ACC112 (cell line): ENCODE measurements around the gene PTRH1.

Experiments used
- H2AFZ ChIP-seq: fragments of 200-600 bp; sonication (generic); one replicate; pipeline ENCODE4 v1.6.0; 2017; ENCODE audit warnings: antibody characterized with exemption, low read length; ENCODE audit not compliant: unreplicated experiment
- H3K27ac ChIP-seq: fragments of 200-600 bp; sonication (generic); 2 replicates; pipeline ENCODE4 v1.5.1; 2014; ENCODE audit warnings: low read depth, mild to moderate bottlenecking, antibody characterized with exemption, low read length, moderate library complexity
- H3K27me3 ChIP-seq: fragments of 200-600 bp; sonication (generic); 2 replicates; pipeline ENCODE4 v1.6.1; 2014; ENCODE audit warnings: mild to moderate bottlenecking, antibody characterized with exemption, low read length, moderate library complexity, mixed read lengths; ENCODE audit not compliant: insufficient read depth
- H3K36me3 ChIP-seq: fragments of 200-600 bp; sonication (generic); 2 replicates; pipeline ENCODE4 v1.6.1; 2016; ENCODE audit warnings: mild to moderate bottlenecking, antibody characterized with exemption, low read length, moderate library complexity, mixed read lengths; ENCODE audit not compliant: insufficient read depth
- H3K4me1 ChIP-seq: fragments of 200-600 bp; sonication (generic); one replicate; pipeline ENCODE4 v1.6.1; 2016; ENCODE audit warnings: low read length, mixed read lengths; ENCODE audit not compliant: insufficient read depth, unreplicated experiment, control insufficient read depth
- H3K4me3 ChIP-seq: fragments of 200-600 bp; sonication (generic); 2 replicates; pipeline ENCODE4 v1.5.1; 2014; ENCODE audit warnings: mild to moderate bottlenecking, low read depth, low read length
- H3K79me2 ChIP-seq: fragments of 200-600 bp; sonication (generic); one replicate; pipeline ENCODE4 v1.6.0; 2016; ENCODE audit warnings: low read length; ENCODE audit not compliant: control insufficient read depth, unreplicated experiment, insufficient read depth

PTRH1 gene

DNA sequence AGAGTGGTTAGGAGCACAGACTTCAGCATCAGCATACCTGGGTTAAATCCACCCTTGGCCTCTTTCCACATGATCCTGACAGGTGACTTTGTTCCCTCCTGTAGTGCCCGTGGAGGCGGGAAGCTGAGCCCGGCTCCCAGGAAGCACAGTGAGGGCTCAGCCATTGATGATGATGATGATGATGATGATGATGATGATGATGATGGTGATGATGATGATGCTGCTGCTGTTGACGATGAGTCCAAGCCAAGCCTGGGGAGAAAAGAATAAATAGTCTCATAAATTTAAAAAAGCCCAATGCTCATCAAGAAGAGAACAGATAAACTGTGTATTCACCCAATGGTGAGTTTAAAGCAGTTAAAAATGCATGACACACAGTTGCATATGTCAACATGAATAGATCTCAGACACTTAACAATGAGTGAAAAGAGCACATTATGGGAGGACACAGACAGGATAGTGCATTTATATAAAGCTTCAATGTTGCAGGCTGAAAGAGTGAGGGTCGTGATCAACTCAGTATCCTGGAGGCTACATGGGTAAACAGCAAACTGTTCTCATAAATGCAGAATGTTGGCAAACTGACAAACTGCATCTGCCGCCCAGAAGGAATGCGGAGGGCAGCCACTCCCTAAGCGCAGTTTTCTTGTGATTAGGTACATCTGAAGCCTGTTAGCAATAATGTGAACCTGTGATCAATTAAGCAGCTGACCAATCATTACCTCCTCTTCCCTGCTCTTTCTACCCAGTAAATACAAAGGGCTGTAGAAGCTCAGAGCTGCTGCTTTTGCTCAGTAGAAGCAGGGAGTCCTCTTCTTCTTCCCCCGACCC, 20.4 kb downstream of the PTRH1 start:
- no peaks in the 10 kb centered on the region for H3K79me2 ChIP-seq
- no peaks in the 10 kb centered on the region for H3K27me3 ChIP-seq
- no peak overlapping the region for H3K4me3 ChIP-seq
- H3K4me1 ChIP-seq: peaks cover 6% of the 10 kb centered on the region
- H3K36me3 ChIP-seq: no peaks in the 10 kb centered on the region; the same call in 1 of the 2 replicates
- H3K27ac ChIP-seq: no peak overlapping the region
- H2AFZ ChIP-seq: no peak overlapping the region

DNA sequence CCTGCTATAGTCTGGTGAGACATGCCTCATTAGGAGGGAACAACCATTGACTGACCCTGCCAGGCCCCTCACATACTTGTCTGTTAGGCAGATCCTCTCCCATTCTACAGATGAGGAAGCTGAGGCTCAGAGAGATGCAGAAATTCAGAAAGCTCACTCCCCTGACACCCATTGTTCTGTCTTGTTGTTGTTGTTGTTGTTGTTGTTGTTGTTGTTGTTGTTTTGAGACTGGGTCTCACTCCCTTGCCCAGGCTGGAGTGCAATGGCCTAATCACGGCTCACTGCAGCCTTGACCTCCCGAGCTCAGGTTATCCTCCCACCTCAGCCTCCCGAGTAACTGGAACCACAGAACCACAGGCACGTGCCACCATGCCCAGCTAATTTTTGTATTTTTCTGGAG, 21.8 kb downstream of the PTRH1 start:
- H3K36me3 ChIP-seq: peaks cover 1% of the 10 kb centered on the region
- no peak overlapping the region for H3K4me3 ChIP-seq
- no peaks in the 10 kb centered on the region for H3K27me3 ChIP-seq
- no peaks in the 10 kb centered on the region for H3K79me2 ChIP-seq
- H3K27ac ChIP-seq: no peak overlapping the region
- H2AFZ ChIP-seq: no peak overlapping the region
- H3K4me1 ChIP-seq: peaks cover 6% of the 10 kb centered on the region

DNA sequence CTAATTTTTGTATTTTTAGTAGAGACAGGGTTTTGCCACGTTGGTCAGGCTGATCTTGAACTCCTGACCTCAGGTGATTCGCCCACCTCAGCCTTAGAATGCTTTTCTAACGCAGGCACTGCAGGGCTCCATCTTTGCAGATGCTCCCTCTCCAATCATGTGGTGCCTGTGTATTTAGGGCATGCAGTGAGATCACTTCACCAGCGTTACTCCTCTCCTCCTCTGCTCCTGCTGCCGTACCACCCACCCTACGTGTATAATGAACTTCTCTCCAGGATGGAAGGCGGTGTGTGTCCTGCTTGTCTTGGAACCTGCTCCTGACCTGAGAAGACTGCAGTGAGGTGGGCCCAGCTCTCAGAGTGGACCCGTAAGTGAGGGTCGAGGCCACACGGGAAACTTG, 22.3 kb downstream of the PTRH1 start:
- H3K4me3 ChIP-seq: no peak overlapping the region
- H3K4me1 ChIP-seq: peaks cover 4% of the 10 kb centered on the region
- H3K27ac ChIP-seq: no peak overlapping the region
- H2AFZ ChIP-seq: no peak overlapping the region
- peaks cover 4% of the 10 kb centered on the region for H3K36me3 ChIP-seq
- H3K79me2 ChIP-seq: no peaks in the 10 kb centered on the region
- H3K27me3 ChIP-seq: no peaks in the 10 kb centered on the region

DNA sequence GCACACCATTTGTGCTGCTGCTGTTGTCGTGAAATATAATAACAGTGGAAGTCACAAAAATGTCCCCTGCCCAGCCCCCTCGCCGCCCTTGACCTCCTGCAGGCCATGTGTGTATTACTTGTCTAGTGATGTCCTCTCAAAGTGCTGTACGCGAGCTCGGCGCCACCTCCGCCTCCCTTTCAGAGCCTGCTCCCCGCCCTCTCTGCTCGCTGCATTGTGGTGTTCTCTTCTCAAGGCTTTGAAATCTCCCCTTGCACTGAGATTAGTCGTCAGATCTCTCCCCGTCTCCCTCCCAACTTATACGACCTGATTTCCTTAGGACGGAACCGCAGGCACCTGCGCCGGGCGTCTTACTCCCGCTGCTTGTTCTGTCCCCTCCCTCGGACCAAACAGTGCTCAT, 23.4 kb downstream of the PTRH1 start:
- no peak overlapping the region for H2AFZ ChIP-seq
- H3K27me3 ChIP-seq: no peaks in the 10 kb centered on the region
- H3K36me3 ChIP-seq: peaks cover 4% of the 10 kb centered on the region
- no peaks in the 10 kb centered on the region for H3K79me2 ChIP-seq
- peaks cover 4% of the 10 kb centered on the region for H3K4me1 ChIP-seq
- no peak overlapping the region for H3K4me3 ChIP-seq
- H3K27ac ChIP-seq: no peak overlapping the region

DNA sequence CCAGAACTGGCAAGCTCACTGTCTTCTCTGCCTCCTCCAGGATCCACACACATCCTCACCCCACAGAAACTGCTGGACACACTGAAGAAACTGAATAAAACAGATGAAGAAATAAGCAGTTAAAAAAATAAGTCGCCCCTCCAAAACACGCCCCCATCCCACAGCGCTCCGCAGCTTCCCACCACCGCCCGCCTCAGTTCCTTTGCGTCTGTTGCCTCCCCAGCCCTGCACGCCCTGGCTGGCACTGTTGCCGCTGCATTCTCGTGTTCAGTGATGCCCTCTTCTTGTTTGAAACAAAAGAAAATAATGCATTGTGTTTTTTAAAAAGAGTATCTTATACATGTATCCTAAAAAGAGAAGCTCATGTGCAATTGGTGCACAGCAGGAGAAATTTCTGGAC, 24.7 kb downstream of the PTRH1 start:
- Histone ChIP-seq H3K36me3 (peaks cover 9% of the 10 kb centered on the region), H3K4me1 (peaks cover 4% of the 10 kb centered on the region)

DNA sequence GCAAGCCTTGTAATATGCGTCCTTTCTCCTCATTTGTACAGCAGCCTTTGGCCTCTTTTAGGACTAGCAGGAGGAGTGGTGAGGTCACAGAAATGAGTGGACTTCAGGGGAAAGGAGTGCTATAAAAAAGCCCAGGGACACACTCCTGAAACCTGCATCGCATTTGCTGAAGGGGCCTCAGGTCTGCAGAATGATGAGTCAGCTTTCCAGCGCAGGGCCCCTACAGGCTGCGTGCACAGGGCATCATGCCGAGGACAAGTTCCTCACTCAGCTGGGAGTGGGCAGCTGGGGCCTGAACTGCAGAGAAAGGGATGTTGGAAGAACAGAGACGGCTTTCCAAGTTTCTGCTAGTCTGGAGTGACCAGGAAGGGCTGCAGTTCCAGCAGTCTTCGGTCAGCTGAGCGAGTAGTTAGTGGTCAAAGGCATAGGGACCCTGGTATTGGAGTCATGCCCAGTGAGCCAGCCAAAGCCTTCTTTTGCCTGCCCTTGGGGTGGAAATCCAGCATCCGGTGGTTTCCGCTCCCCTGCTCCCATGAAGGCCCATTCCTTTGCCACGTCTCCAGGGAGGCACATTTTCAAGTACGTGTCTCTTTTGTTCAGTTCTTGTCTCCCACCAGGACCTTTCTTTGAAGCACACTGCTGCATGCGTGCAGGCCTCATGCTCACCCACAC, 26.0 kb downstream of the PTRH1 start:
- no peak overlapping the region for H2AFZ ChIP-seq
- H3K36me3 ChIP-seq: peaks cover 9% of the 10 kb centered on the region

More for the DNA sequence above, 24.7 kb downstream of the PTRH1 start:
- Histone ChIP-seq H3K27ac (no peak overlapping the region), H3K27me3 (no peaks in the 10 kb centered on the region), H3K4me3 (no peak overlapping the region), H3K79me2 (no peaks in the 10 kb centered on the region), H2AFZ (no peak overlapping the region)

DNA sequence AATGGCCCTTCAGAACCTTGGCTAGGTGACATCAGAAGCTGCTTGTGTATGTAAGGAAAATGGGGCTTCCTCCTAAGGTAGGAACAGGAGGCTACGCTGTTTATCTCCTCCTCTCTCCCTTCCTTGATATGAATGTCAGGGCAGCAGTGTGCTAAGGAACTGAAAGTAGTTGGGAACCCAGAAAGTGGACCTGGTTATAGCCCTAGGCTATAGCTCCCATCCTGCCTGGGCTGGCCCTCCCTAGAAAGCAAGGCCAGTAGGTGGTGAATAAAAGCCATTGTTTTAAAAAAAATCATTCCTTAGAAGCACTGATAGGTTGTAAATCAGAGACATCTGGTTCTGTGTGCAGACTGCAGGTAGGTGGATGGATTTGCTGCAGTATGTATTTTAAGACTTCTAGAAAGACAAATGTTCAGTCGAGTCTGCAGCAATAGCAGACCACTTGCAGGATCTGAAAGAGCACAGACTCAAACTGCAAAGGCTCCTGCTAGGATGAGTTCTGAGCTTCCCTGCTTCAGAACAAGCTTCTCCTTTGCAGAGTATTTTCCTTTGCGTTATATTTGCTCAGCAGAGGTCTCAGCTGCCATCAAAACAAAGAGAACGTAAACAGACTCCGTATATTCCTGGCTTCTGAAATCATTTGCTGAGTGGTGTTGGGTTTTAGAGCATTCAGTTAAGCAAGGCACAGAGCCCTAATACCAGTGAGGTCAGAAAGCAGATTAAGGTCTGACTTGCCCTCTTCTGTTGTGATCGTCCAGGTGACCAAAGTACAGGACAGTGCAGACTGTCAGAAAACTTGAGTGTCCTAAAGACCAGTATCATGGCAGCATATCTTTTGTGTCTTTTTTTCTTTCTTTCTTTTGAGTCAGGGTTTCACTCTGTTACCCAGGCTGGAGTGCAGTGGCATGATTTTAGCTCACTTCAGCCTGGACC, 28.7 kb downstream of the PTRH1 start:
- no peaks in the 10 kb centered on the region for H3K79me2 ChIP-seq
- no peak overlapping the region for H3K27ac ChIP-seq
- no peak overlapping the region for H2AFZ ChIP-seq
- H3K4me1 ChIP-seq: peaks cover 10% of the 10 kb centered on the region
- H3K36me3 ChIP-seq: peaks cover 13% of the 10 kb centered on the region
- no peaks in the 10 kb centered on the region for H3K27me3 ChIP-seq
- H3K4me3 ChIP-seq: no peak overlapping the region

More for the DNA sequence above, 26.0 kb downstream of the PTRH1 start:
- no peaks in the 10 kb centered on the region for H3K27me3 ChIP-seq
- H3K4me3 ChIP-seq: no peak overlapping the region
- H3K4me1 ChIP-seq: peaks cover 4% of the 10 kb centered on the region
- H3K27ac ChIP-seq: no peak overlapping the region
- H3K79me2 ChIP-seq: no peaks in the 10 kb centered on the region

DNA sequence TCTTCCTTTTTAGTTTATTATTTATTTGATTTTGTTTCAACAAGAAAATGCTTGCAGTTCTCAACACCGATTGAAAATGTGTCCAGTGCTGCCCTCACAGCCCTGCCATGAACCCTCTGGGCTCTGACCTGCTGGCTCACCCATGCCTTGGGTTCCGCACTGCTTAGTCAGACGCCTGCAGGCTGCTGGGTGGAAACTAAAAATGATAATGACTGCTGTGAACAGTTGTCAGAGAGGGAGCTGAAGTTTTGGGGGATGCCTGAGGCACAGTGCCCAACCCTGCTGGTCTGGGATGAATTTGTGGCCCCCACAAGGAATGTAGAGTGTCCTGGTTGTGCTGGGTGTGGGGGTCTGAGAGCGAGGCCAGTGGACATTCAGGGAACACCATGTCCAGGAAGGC, 30.9 kb downstream of the PTRH1 start:
- Histone ChIP-seq H3K4me3 (no peak overlapping the region), H3K27me3 (no peaks in the 10 kb centered on the region), H2AFZ (no peak overlapping the region), H3K36me3 (peaks cover 13% of the 10 kb centered on the region), H3K27ac (no peak overlapping the region), H3K79me2 (no peaks in the 10 kb centered on the region), H3K4me1 (peaks cover 10% of the 10 kb centered on the region)

DNA sequence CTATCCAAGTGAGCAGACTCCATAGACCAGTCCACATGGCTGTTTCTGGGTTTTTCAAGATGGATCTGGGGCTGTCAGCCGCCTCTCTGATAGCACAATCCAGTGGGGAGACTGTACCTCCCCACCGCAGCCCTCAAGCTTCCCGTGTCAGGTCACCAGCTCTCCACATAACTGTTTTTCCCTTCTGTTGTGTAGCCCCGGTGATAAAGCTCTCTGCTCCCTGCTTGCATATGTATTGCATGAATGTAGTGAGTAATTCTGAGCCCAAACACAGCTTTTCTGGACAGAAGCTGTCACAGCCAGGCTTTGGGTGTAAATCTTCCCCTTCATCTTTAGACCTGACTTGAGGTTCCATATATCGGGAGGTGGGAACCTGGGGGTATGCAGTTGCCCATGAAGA, 31.7 kb downstream of the PTRH1 start:
- Histone ChIP-seq H2AFZ (no peak overlapping the region), H3K27ac (no peak overlapping the region), H3K36me3 (peaks cover 12% of the 10 kb centered on the region)

DNA sequence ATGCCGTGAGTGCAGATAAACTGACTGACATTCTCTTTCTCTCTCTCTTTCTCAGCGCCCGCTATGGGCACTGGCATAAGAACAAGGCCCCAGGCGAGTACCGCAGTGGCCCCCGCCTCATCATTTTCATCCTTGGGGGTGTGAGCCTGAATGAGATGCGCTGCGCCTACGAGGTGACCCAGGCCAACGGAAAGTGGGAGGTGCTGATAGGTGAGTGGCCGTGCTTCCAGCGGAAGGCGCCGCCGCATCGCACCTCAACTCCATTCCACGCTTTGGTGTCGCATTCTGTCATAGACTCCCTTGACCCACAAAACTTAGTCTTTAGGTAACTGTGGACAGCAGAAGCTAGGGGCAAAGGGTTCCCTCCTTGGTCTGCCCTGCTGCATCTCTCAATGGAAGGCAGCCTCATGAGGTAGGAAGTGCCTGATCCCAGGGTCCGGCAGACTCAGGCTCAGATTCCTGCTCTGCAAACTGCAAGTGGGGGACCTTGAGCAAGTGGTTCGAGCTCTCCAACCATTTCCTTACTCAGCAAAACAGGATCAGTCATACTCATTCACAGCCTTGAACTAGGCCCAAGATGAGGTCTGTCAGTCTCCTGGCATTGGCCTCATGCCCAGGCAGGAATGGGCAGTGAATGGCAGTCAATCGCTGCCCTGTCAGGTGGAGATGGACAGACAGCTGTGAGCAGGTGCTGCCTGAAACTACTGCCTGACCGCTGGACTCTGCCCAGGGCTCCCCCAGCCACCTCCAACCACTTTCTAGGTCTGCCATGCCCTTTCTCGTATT, 32.9 kb downstream of the PTRH1 start:
- no peak overlapping the region for H2AFZ ChIP-seq
- H3K79me2 ChIP-seq: no peaks in the 10 kb centered on the region
- H3K36me3 ChIP-seq: peaks cover 12% of the 10 kb centered on the region; the same call in 1 of the 2 replicates
- no peak overlapping the region for H3K27ac ChIP-seq
- H3K4me3 ChIP-seq: no peak overlapping the region
- H3K27me3 ChIP-seq: no peaks in the 10 kb centered on the region
- peaks cover 10% of the 10 kb centered on the region for H3K4me1 ChIP-seq

More for the DNA sequence above, 31.7 kb downstream of the PTRH1 start:
- no peaks in the 10 kb centered on the region for H3K27me3 ChIP-seq
- no peak overlapping the region for H3K4me3 ChIP-seq
- no peaks in the 10 kb centered on the region for H3K79me2 ChIP-seq
- peaks cover 10% of the 10 kb centered on the region for H3K4me1 ChIP-seq
